Measurements from ENCODE around the gene SLC5A12. TPM values are rescaled to one million over a fixed set of nuclear protein-coding genes. Genes with fewer than 3 reads are reported as not detected.

SLC5A12 gene
- total and polyA plus RNA-seq, 2 donors from 2014 or later: 0.94 to 227 TPM

DNA sequence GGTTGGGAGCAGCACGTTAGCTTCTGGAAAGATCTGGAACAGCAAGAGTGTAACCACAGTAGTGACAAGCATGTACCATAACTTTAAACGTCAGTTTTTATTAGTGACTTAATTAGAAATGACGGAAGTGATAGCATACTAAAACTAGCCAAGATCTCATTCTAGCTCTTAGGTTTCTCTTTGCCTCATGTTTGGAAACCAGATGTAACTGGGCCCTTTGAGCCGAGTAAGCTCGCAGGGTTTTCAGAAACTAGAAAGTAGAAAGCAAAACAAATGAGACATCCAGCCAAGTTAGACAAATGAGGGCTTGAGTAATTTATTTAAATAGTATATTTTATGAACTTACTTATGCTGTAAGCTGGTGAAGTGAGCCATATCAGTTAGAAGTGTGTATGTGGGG is 40.2 kb upstream of the SLC5A12 start:
- no peak overlapping the region for H3K27ac ChIP-seq (ENCODE audit: low read depth in 2 of 2, low read length in 2 of 2)
- TF ChIP-seq, protein P1, sequence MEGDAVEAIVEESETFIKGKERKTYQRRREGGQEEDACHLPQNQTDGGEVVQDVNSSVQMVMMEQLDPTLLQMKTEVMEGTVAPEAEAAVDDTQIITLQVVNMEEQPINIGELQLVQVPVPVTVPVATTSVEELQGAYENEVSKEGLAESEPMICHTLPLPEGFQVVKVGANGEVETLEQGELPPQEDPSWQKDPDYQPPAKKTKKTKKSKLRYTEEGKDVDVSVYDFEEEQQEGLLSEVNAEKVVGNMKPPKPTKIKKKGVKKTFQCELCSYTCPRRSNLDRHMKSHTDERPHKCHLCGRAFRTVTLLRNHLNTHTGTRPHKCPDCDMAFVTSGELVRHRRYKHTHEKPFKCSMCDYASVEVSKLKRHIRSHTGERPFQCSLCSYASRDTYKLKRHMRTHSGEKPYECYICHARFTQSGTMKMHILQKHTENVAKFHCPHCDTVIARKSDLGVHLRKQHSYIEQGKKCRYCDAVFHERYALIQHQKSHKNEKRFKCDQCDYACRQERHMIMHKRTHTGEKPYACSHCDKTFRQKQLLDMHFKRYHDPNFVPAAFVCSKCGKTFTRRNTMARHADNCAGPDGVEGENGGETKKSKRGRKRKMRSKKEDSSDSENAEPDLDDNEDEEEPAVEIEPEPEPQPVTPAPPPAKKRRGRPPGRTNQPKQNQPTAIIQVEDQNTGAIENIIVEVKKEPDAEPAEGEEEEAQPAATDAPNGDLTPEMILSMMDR (IDR thresholded peaks at IDR 0.05; ENCODE audit: borderline replicate concordance, extremely low read depth, insufficient read depth): no peak
- DNase-seq (peak in 1 of 5 donors; percentile 43), FAIRE-seq (no peak)
- no peak overlapping the region for H3K4me3 ChIP-seq (ENCODE audit: low read length in 3 of 3)
- no peaks in the 10 kb centered on the region for H3K27me3 ChIP-seq (ENCODE audit: control insufficient read depth, insufficient read depth, low read length)
- H3K4me1 ChIP-seq (ENCODE audit: control insufficient read depth in 2 of 3, insufficient read depth in 2 of 3, low read depth in 1 of 3, low read length in 3 of 3): no peaks in the 10 kb centered on the region
- no peaks in the 10 kb centered on the region for H3K36me3 ChIP-seq (ENCODE audit: control insufficient read depth in 2 of 3, insufficient read depth in 3 of 3, low read length in 3 of 3)
- intact Hi-C loops (cut with DNase I): no loop called here
- no peak overlapping the region for H3K9ac ChIP-seq (ENCODE audit: low read length in 3 of 3)
- H3K9me3 ChIP-seq (ENCODE audit: control insufficient read depth in 2 of 3, insufficient read depth in 1 of 3, low read length in 3 of 3): no peaks in the 10 kb centered on the region

DNA sequence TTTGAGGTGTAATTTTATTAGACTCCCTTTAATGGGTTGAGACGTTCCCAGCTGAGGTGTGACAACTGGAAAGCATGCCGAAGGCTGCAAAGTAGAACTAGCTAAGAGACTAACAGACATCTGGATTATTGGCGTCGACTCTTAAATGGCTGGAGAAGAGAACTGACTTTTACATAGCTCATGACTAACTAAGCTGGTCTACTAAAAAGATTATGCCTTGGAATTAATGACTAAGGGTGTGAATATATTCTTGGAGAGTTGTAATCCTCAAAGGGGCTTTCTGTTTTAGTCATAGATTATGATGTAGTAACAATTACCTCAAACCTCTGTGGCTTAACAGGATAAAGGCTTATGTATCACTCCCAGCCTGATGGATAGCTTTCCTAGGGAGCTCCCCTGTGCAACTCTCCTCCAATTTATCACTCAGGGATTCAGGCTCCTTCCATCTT is 39.5 kb upstream of the SLC5A12 start:
- TF ChIP-seq, protein P1 (IDR thresholded peaks at IDR 0.05; ENCODE audit: borderline replicate concordance, extremely low read depth, insufficient read depth): no peak
- Histone ChIP-seq H3K4me3 (ENCODE audit: low read length in 3 of 3) (no peak overlapping the region), H3K27me3 (ENCODE audit: control insufficient read depth, insufficient read depth, low read length) (no peaks in the 10 kb centered on the region), H3K9ac (ENCODE audit: low read length in 3 of 3) (no peak overlapping the region), H3K27ac (ENCODE audit: low read depth in 2 of 2, low read length in 2 of 2) (no peak overlapping the region), H3K9me3 (ENCODE audit: control insufficient read depth in 2 of 3, insufficient read depth in 1 of 3, low read length in 3 of 3) (no peaks in the 10 kb centered on the region), H3K36me3 (ENCODE audit: control insufficient read depth in 2 of 3, insufficient read depth in 3 of 3, low read length in 3 of 3) (no peaks in the 10 kb centered on the region), H3K4me1 (ENCODE audit: control insufficient read depth in 2 of 3, insufficient read depth in 2 of 3, low read depth in 1 of 3, low read length in 3 of 3) (no peaks in the 10 kb centered on the region)
- FAIRE-seq (no peak), DNase-seq (no peak)
- intact Hi-C loops (cut with DNase I): no loop called here

DNA sequence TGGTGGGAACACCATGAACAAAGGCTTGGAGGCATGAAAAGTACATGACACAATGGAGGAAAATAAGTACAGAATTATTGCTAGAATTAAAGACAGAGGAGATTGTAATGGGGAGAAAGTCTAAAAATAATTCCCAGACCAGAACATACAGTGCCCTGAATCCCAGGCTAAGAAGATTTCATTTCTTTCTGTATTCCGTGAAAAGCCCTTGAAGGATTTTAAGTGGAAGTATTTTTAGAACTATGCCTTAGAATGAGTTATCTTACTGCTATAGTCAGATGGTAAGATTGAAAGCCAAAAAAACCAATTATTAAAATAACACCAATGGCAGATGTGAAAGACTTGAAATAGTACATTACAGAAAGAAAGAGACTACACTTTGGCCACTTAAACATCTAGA is 36.1 kb upstream of the SLC5A12 start:
- FAIRE-seq (no peak), DNase-seq (no peak)
- H3K4me3 ChIP-seq (ENCODE audit: low read length in 3 of 3): no peak overlapping the region
- intact Hi-C loops (cut with DNase I): loop anchor here (10.0 kb wide), 1 partner anchor 397 kb away; no protein-coding TSS in a partner anchor
- no peaks in the 10 kb centered on the region for H3K36me3 ChIP-seq (ENCODE audit: control insufficient read depth in 2 of 3, insufficient read depth in 3 of 3, low read length in 3 of 3)
- no peaks in the 10 kb centered on the region for H3K27me3 ChIP-seq (ENCODE audit: control insufficient read depth, insufficient read depth, low read length)
- TF ChIP-seq, protein P1 (IDR thresholded peaks at IDR 0.05; ENCODE audit: borderline replicate concordance, extremely low read depth, insufficient read depth): no peak
- no peak overlapping the region for H3K9ac ChIP-seq (ENCODE audit: low read length in 3 of 3)
- no peak overlapping the region for H3K27ac ChIP-seq (ENCODE audit: low read depth in 2 of 2, low read length in 2 of 2)
- no peaks in the 10 kb centered on the region for H3K4me1 ChIP-seq (ENCODE audit: control insufficient read depth in 2 of 3, insufficient read depth in 2 of 3, low read depth in 1 of 3, low read length in 3 of 3)
- no peaks in the 10 kb centered on the region for H3K9me3 ChIP-seq (ENCODE audit: control insufficient read depth in 2 of 3, insufficient read depth in 1 of 3, low read length in 3 of 3)

DNA sequence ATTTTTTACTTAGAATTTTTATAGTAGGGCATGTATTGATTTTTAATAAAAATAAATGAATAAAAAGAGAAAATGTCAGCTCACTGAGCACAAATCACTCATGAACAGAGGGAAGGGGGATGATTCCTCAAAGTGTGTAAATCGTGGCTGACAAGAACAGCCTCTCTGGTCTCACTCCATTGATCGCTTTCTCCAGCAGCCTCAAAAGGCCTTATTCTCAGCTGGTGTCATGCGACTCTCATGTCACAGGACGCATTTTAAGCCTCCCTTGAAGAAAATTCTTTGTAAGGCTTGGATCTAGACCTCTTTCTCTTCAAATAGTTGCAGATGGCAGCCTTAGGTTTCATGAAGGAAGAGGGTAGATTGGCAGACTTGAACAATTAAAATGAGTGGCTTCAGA is 33.9 kb upstream of the SLC5A12 start:
- intact Hi-C loops (cut with DNase I): loop anchor here (10.0 kb wide), 1 partner anchor 399 kb away; no protein-coding TSS in a partner anchor

More for the DNA sequence above, 33.9 kb upstream of the SLC5A12 start:
- DNase-seq (peak in 1 of 5 donors; percentile 16), FAIRE-seq (no peak)
- Histone ChIP-seq H3K9ac (ENCODE audit: low read length in 3 of 3) (no peak overlapping the region), H3K9me3 (ENCODE audit: control insufficient read depth in 2 of 3, insufficient read depth in 1 of 3, low read length in 3 of 3) (no peaks in the 10 kb centered on the region), H3K27ac (ENCODE audit: low read depth in 2 of 2, low read length in 2 of 2) (no peak overlapping the region), H3K27me3 (ENCODE audit: control insufficient read depth, insufficient read depth, low read length) (no peaks in the 10 kb centered on the region), H3K36me3 (ENCODE audit: control insufficient read depth in 2 of 3, insufficient read depth in 3 of 3, low read length in 3 of 3) (no peaks in the 10 kb centered on the region), H3K4me1 (ENCODE audit: control insufficient read depth in 2 of 3, insufficient read depth in 2 of 3, low read depth in 1 of 3, low read length in 3 of 3) (no peaks in the 10 kb centered on the region), H3K4me3 (ENCODE audit: low read length in 3 of 3) (no peak overlapping the region)
- TF ChIP-seq, protein P1 (IDR thresholded peaks at IDR 0.05; ENCODE audit: borderline replicate concordance, extremely low read depth, insufficient read depth): no peak
